ENCODE data around the gene SWSAP1.

GRCh38 chr19:11418549-11419506, 44.4 kb downstream of the SWSAP1 start, which contains the start of gene RGL3:
- TF ChIP-seq, protein P1, sequence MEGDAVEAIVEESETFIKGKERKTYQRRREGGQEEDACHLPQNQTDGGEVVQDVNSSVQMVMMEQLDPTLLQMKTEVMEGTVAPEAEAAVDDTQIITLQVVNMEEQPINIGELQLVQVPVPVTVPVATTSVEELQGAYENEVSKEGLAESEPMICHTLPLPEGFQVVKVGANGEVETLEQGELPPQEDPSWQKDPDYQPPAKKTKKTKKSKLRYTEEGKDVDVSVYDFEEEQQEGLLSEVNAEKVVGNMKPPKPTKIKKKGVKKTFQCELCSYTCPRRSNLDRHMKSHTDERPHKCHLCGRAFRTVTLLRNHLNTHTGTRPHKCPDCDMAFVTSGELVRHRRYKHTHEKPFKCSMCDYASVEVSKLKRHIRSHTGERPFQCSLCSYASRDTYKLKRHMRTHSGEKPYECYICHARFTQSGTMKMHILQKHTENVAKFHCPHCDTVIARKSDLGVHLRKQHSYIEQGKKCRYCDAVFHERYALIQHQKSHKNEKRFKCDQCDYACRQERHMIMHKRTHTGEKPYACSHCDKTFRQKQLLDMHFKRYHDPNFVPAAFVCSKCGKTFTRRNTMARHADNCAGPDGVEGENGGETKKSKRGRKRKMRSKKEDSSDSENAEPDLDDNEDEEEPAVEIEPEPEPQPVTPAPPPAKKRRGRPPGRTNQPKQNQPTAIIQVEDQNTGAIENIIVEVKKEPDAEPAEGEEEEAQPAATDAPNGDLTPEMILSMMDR (IDR thresholded peaks at IDR 0.05) = no peak
- TF ChIP-seq POLR2A (IDR thresholded peaks at IDR 0.05) = no peak

Data from Peyer's patch (tissue), 4 donors.